ENCODE data around the gene CDKN2B-AS1.

CDKN2B-AS1 gene

GRCh38 chr9:22065431-22066200, 71.0 kb downstream of the CDKN2B-AS1 start:
- in situ Hi-C loops (cut with MboI; ENCODE audit: low sequenced_read_pairs), result no loop called here
- H3K4me1 ChIP-seq, result peaks cover 2% of the 10 kb centered on the region; the same call in 1 of the 2 replicates
- no peak overlapping the region for H3K4me3 ChIP-seq
- H3K9me3 ChIP-seq, result no peaks in the 10 kb centered on the region
- H3K36me3 ChIP-seq (replicated peaks), result no peaks in the 10 kb centered on the region
- no peak for DNase-seq (ENCODE audit: low spot score in 2 of 2)
- H3K27me3 ChIP-seq (ENCODE audit: low read depth), result no peaks in the 10 kb centered on the region

- Histone ChIP-seq H3K4me1 (peaks cover 2% of the 10 kb centered on the region; the same call in 1 of the 2 replicates), H3K4me3 (no peak overlapping the region), H3K27me3 (ENCODE audit: low read depth) (no peaks in the 10 kb centered on the region), H3K36me3 (replicated peaks) (no peaks in the 10 kb centered on the region), H3K9me3 (no peaks in the 10 kb centered on the region)
- in situ Hi-C loops (cut with MboI; ENCODE audit: low sequenced_read_pairs), result no loop called here
- no peak for DNase-seq (ENCODE audit: low spot score in 2 of 2)
Observed at GRCh38 chr9:22067196-22067595, 72.6 kb downstream of the CDKN2B-AS1 start.

- DNase-seq (ENCODE audit: low spot score in 2 of 2), result no peak
Observed at GRCh38 chr9:22068369-22068768, 73.8 kb downstream of the CDKN2B-AS1 start.

GRCh38 chr9:22073349-22073748, 78.8 kb downstream of the CDKN2B-AS1 start:
- Histone ChIP-seq H3K27me3 (ENCODE audit: low read depth) (no peaks in the 10 kb centered on the region), H3K4me1 (no peaks in the 10 kb centered on the region), H3K4me3 (no peak overlapping the region), H3K36me3 (replicated peaks) (no peaks in the 10 kb centered on the region), H3K9me3 (no peaks in the 10 kb centered on the region)
- in situ Hi-C loops (cut with MboI; ENCODE audit: low sequenced_read_pairs), result no loop called here
- DNase-seq (ENCODE audit: low spot score in 2 of 2), result no peak

More at GRCh38 chr9:22068369-22068768, 73.8 kb downstream of the CDKN2B-AS1 start:
- H3K36me3 ChIP-seq (replicated peaks), result no peaks in the 10 kb centered on the region
- H3K9me3 ChIP-seq, result no peaks in the 10 kb centered on the region
- no peaks in the 10 kb centered on the region for H3K27me3 ChIP-seq (ENCODE audit: low read depth)
- peaks cover 2% of the 10 kb centered on the region; the same call in 1 of the 2 replicates for H3K4me1 ChIP-seq
- no peak overlapping the region for H3K4me3 ChIP-seq
- in situ Hi-C loops (cut with MboI; ENCODE audit: low sequenced_read_pairs), result no loop called here

GRCh38 chr9:22078081-22078480, 83.5 kb downstream of the CDKN2B-AS1 start:
- DNase-seq (ENCODE audit: low spot score in 2 of 2), result no peak
- no peak overlapping the region for H3K4me3 ChIP-seq
- no peaks in the 10 kb centered on the region for H3K9me3 ChIP-seq
- in situ Hi-C loops (cut with MboI; ENCODE audit: low sequenced_read_pairs), result no loop called here
- no peaks in the 10 kb centered on the region for H3K36me3 ChIP-seq (replicated peaks)
- no peaks in the 10 kb centered on the region for H3K4me1 ChIP-seq
- H3K27me3 ChIP-seq (ENCODE audit: low read depth), result no peaks in the 10 kb centered on the region

GRCh38 chr9:22079873-22080341, 85.3 kb downstream of the CDKN2B-AS1 start:
- no peaks in the 10 kb centered on the region for H3K27me3 ChIP-seq (ENCODE audit: low read depth)
- no peaks in the 10 kb centered on the region for H3K9me3 ChIP-seq
- peaks cover 10% of the 10 kb centered on the region for H3K4me1 ChIP-seq
- DNase-seq (ENCODE audit: low spot score in 2 of 2), result no peak
- no peak overlapping the region for H3K4me3 ChIP-seq
- H3K36me3 ChIP-seq (replicated peaks), result no peaks in the 10 kb centered on the region
- in situ Hi-C loops (cut with MboI; ENCODE audit: low sequenced_read_pairs), result no loop called here

GRCh38 chr9:22084336-22085035, 89.9 kb downstream of the CDKN2B-AS1 start:
- Histone ChIP-seq H3K36me3 (replicated peaks) (no peaks in the 10 kb centered on the region), H3K27me3 (ENCODE audit: low read depth) (no peaks in the 10 kb centered on the region), H3K4me1 (peaks cover 11% of the 10 kb centered on the region), H3K4me3 (no peak overlapping the region), H3K9me3 (no peaks in the 10 kb centered on the region)
- DNase-seq (ENCODE audit: low spot score in 2 of 2), result no peak
- in situ Hi-C loops (cut with MboI; ENCODE audit: low sequenced_read_pairs), result no loop called here

GRCh38 chr9:22088053-22088716, 93.6 kb downstream of the CDKN2B-AS1 start:
- Histone ChIP-seq H3K27me3 (ENCODE audit: low read depth) (no peaks in the 10 kb centered on the region), H3K36me3 (replicated peaks) (no peaks in the 10 kb centered on the region), H3K4me3 (no peak overlapping the region), H3K9me3 (no peaks in the 10 kb centered on the region), H3K4me1 (peaks cover 11% of the 10 kb centered on the region)
- DNase-seq (ENCODE audit: low spot score in 2 of 2), result no peak
- in situ Hi-C loops (cut with MboI; ENCODE audit: low sequenced_read_pairs), result no loop called here

- Histone ChIP-seq H3K9me3 (no peaks in the 10 kb centered on the region), H3K4me1 (peaks cover 11% of the 10 kb centered on the region), H3K36me3 (replicated peaks) (no peaks in the 10 kb centered on the region), H3K27me3 (ENCODE audit: low read depth) (no peaks in the 10 kb centered on the region), H3K4me3 (no peak overlapping the region)
- in situ Hi-C loops (cut with MboI; ENCODE audit: low sequenced_read_pairs), result no loop called here
- no peak for DNase-seq (ENCODE audit: low spot score in 2 of 2)
Observed at GRCh38 chr9:22088717-22089061, 94.1 kb downstream of the CDKN2B-AS1 start.

- DNase-seq (ENCODE audit: low spot score in 2 of 2), result no peak
- peaks cover 20% of the 10 kb centered on the region for H3K4me1 ChIP-seq
- in situ Hi-C loops (cut with MboI; ENCODE audit: low sequenced_read_pairs), result no loop called here
Observed at GRCh38 chr9:22097707-22098106, 103.1 kb downstream of the CDKN2B-AS1 start.

GRCh38 chr9:22098643-22099332, 104.2 kb downstream of the CDKN2B-AS1 start:
- in situ Hi-C loops (cut with MboI; ENCODE audit: low sequenced_read_pairs), result no loop called here

More at GRCh38 chr9:22097707-22098106, 103.1 kb downstream of the CDKN2B-AS1 start:
- Histone ChIP-seq H3K9me3 (no peaks in the 10 kb centered on the region), H3K27me3 (ENCODE audit: low read depth) (no peaks in the 10 kb centered on the region), H3K36me3 (replicated peaks) (no peaks in the 10 kb centered on the region), H3K4me3 (no peak overlapping the region)

GRCh38 chr9:22100626-22101025, 106.0 kb downstream of the CDKN2B-AS1 start:
- no peak for DNase-seq (ENCODE audit: low spot score in 2 of 2)
- H3K36me3 ChIP-seq (replicated peaks), result no peaks in the 10 kb centered on the region
- no peaks in the 10 kb centered on the region for H3K27me3 ChIP-seq (ENCODE audit: low read depth)
- H3K4me1 ChIP-seq, result peaks cover 20% of the 10 kb centered on the region
- in situ Hi-C loops (cut with MboI; ENCODE audit: low sequenced_read_pairs), result loop anchor here (10.0 kb wide), 1 partner anchor 56 kb away; no protein-coding TSS in a partner anchor
- H3K4me3 ChIP-seq, result no peak overlapping the region
- H3K9me3 ChIP-seq, result no peaks in the 10 kb centered on the region

More at GRCh38 chr9:22098643-22099332, 104.2 kb downstream of the CDKN2B-AS1 start:
- peak; percentile 48 to 94 for DNase-seq (ENCODE audit: low spot score in 2 of 2)
- H3K4me1 ChIP-seq, result peaks cover 20% of the 10 kb centered on the region
- no peaks in the 10 kb centered on the region for H3K36me3 ChIP-seq (replicated peaks)
- H3K4me3 ChIP-seq, result no peak overlapping the region
- no peaks in the 10 kb centered on the region for H3K27me3 ChIP-seq (ENCODE audit: low read depth)
- H3K9me3 ChIP-seq, result no peaks in the 10 kb centered on the region

Measured in HAP-1 (cell line).